ENCODE results near the gene APCDD1L.
"Not testable (repeated sequence)": the region's sequence is repeated elsewhere in the genome, so short reads cannot be mapped to it uniquely, and the experiment has no call there.

APCDD1L gene

GRCh38 chr20:58549231-58550209, 34.3 kb upstream of the APCDD1L start:
- H3K9me3 Mint-ChIP-seq = no peaks in the 10 kb centered on the region
- H3K27ac Mint-ChIP-seq = no peak overlapping the region
- ATAC-seq (no peak), DNase-seq (no peak)
- H3K4me1 Mint-ChIP-seq = no peaks in the 10 kb centered on the region
- peaks cover 4% of the 10 kb centered on the region for H3K27me3 Mint-ChIP-seq
- H3K4me3 Mint-ChIP-seq = no peak overlapping the region
- H3K36me3 Mint-ChIP-seq (ENCODE audit: low read depth) = no peaks in the 10 kb centered on the region

- Mint-ChIP-seq H3K4me3 (no peak overlapping the region), H3K27ac (no peak overlapping the region), H3K36me3 (ENCODE audit: low read depth) (no peaks in the 10 kb centered on the region), H3K27me3 (peaks cover 4% of the 10 kb centered on the region), H3K4me1 (no peaks in the 10 kb centered on the region), H3K9me3 (no peaks in the 10 kb centered on the region)
- ATAC-seq = no peak
- no peak for DNase-seq
Observed at GRCh38 chr20:58547623-58548475, 32.6 kb upstream of the APCDD1L start.

GRCh38 chr20:58546756-58547622, 31.8 kb upstream of the APCDD1L start:
- no peak for ATAC-seq
- H3K27ac Mint-ChIP-seq = no peak overlapping the region
- no peaks in the 10 kb centered on the region for H3K36me3 Mint-ChIP-seq (ENCODE audit: low read depth)
- H3K9me3 Mint-ChIP-seq = no peaks in the 10 kb centered on the region
- H3K4me3 Mint-ChIP-seq = no peak overlapping the region
- no peak for DNase-seq
- peaks cover 4% of the 10 kb centered on the region for H3K27me3 Mint-ChIP-seq
- peaks cover under 1% of the 10 kb centered on the region for H3K4me1 Mint-ChIP-seq

- peaks cover 6% of the 10 kb centered on the region for H3K4me1 Mint-ChIP-seq
- H3K36me3 Mint-ChIP-seq (ENCODE audit: low read depth) = no peaks in the 10 kb centered on the region
- H3K9me3 Mint-ChIP-seq = no peaks in the 10 kb centered on the region
Observed at GRCh38 chr20:58546416-58546711, 31.2 kb upstream of the APCDD1L start.

GRCh38 chr20:58545565-58546415, 30.6 kb upstream of the APCDD1L start:
- Mint-ChIP-seq H3K27me3 (peaks cover 4% of the 10 kb centered on the region), H3K4me3 (no peak overlapping the region), H3K27ac (no peak overlapping the region), H3K36me3 (ENCODE audit: low read depth) (no peaks in the 10 kb centered on the region), H3K9me3 (no peaks in the 10 kb centered on the region), H3K4me1 (peaks cover 8% of the 10 kb centered on the region)
- DNase-seq = no peak
- no peak for ATAC-seq

More at GRCh38 chr20:58546416-58546711, 31.2 kb upstream of the APCDD1L start:
- Mint-ChIP-seq H3K4me3 (no peak overlapping the region), H3K27me3 (peaks cover 4% of the 10 kb centered on the region), H3K27ac (no peak overlapping the region)
- DNase-seq (no peak), ATAC-seq (no peak)

GRCh38 chr20:58544891-58545290, 29.7 kb upstream of the APCDD1L start:
- Mint-ChIP-seq H3K4me1 (peaks cover 8% of the 10 kb centered on the region), H3K9me3 (no peaks in the 10 kb centered on the region), H3K4me3 (no peak overlapping the region), H3K27me3 (peaks cover 6% of the 10 kb centered on the region), H3K27ac (no peak overlapping the region), H3K36me3 (ENCODE audit: low read depth) (no peaks in the 10 kb centered on the region)
- ATAC-seq (no peak), DNase-seq (no peak)

GRCh38 chr20:58544286-58544685, 29.1 kb upstream of the APCDD1L start:
- ATAC-seq = no peak
- Mint-ChIP-seq H3K27me3 (peaks cover 6% of the 10 kb centered on the region), H3K4me1 (peaks cover 8% of the 10 kb centered on the region), H3K36me3 (ENCODE audit: low read depth) (no peaks in the 10 kb centered on the region), H3K4me3 (no peak overlapping the region), H3K27ac (no peak overlapping the region), H3K9me3 (no peaks in the 10 kb centered on the region)
- DNase-seq = no peak

GRCh38 chr20:58543274-58543673, 28.1 kb upstream of the APCDD1L start:
- H3K4me3 Mint-ChIP-seq = no peak overlapping the region
- no peak overlapping the region for H3K27ac Mint-ChIP-seq
- no peak for DNase-seq
- no peaks in the 10 kb centered on the region for H3K36me3 Mint-ChIP-seq (ENCODE audit: low read depth)
- no peak for ATAC-seq
- peaks cover under 1% of the 10 kb centered on the region for H3K9me3 Mint-ChIP-seq
- peaks cover 3% of the 10 kb centered on the region for H3K27me3 Mint-ChIP-seq
- peaks cover 14% of the 10 kb centered on the region for H3K4me1 Mint-ChIP-seq

GRCh38 chr20:58542411-58543095, 27.4 kb upstream of the APCDD1L start:
- Mint-ChIP-seq H3K27me3 (peaks cover 3% of the 10 kb centered on the region), H3K36me3 (ENCODE audit: low read depth) (peaks cover 1% of the 10 kb centered on the region), H3K27ac (no peak overlapping the region), H3K9me3 (peaks cover 7% of the 10 kb centered on the region), H3K4me3 (no peak overlapping the region), H3K4me1 (peaks cover 14% of the 10 kb centered on the region)
- peak; percentile 12 for DNase-seq
- ATAC-seq = peak; percentile 45

GRCh38 chr20:58542034-58542410, 26.8 kb upstream of the APCDD1L start:
- DNase-seq (peak; percentile 38), ATAC-seq (peak; percentile 71)
- H3K36me3 Mint-ChIP-seq (ENCODE audit: low read depth); H3K27ac Mint-ChIP-seq; H3K4me3 Mint-ChIP-seq; H3K27me3 Mint-ChIP-seq; H3K9me3 Mint-ChIP-seq: not testable (repeated sequence)
- peaks cover 14% of the 10 kb centered on the region for H3K4me1 Mint-ChIP-seq

GRCh38 chr20:58538752-58539151, 23.6 kb upstream of the APCDD1L start:
- ATAC-seq (peak; percentile 46), DNase-seq (no peak)

GRCh38 chr20:58537831-58538230, 22.6 kb upstream of the APCDD1L start:
- H3K27me3 Mint-ChIP-seq = peaks cover 1% of the 10 kb centered on the region
- peaks cover 20% of the 10 kb centered on the region for H3K9me3 Mint-ChIP-seq
- H3K36me3 Mint-ChIP-seq (ENCODE audit: low read depth) = peaks cover 1% of the 10 kb centered on the region
- H3K27ac Mint-ChIP-seq = no peak overlapping the region
- DNase-seq = no peak
- H3K4me3 Mint-ChIP-seq = no peak overlapping the region
- peaks cover 14% of the 10 kb centered on the region for H3K4me1 Mint-ChIP-seq
- ATAC-seq = no peak

More at GRCh38 chr20:58538752-58539151, 23.6 kb upstream of the APCDD1L start:
- Mint-ChIP-seq H3K36me3 (ENCODE audit: low read depth) (peaks cover 1% of the 10 kb centered on the region), H3K4me1 (peaks cover 14% of the 10 kb centered on the region), H3K27ac (no peak overlapping the region), H3K4me3 (no peak overlapping the region), H3K27me3 (peaks cover 1% of the 10 kb centered on the region), H3K9me3 (peaks cover 11% of the 10 kb centered on the region)

- H3K27me3 Mint-ChIP-seq = peaks cover 1% of the 10 kb centered on the region
- no peak overlapping the region for H3K4me3 Mint-ChIP-seq
- no peak overlapping the region for H3K27ac Mint-ChIP-seq
- H3K4me1 Mint-ChIP-seq = peaks cover 7% of the 10 kb centered on the region
- peaks cover 7% of the 10 kb centered on the region for H3K36me3 Mint-ChIP-seq (ENCODE audit: low read depth)
- peaks cover 34% of the 10 kb centered on the region for H3K9me3 Mint-ChIP-seq
- DNase-seq (no peak), ATAC-seq (no peak)
Observed at GRCh38 chr20:58536289-58536688, 21.1 kb upstream of the APCDD1L start.
